A673 (cell line): ENCODE results near the gene MRPL33. TPM values are rescaled to one million over a fixed set of nuclear protein-coding genes. Genes with fewer than 3 reads are reported as not detected.

Source experiments
- BruUV-seq: library from RNA; stranded (reverse); fragments of 400-500 nt; replicated peaks from 2 replicates; lab custom pipeline; 2021; lab: Mats Ljungman, UMichigan
- CTCF ChIA-PET: fragments of 300-600 bp; sonication (Branson Sonifier 250); formaldehyde crosslinking; loops from one replicate; lab custom pipeline; 2022; ENCODE audit warnings: antibody characterized with exemption; lab: Charles Lee
- POLR2A ChIA-PET: fragments of 300-600 bp; sonication (Branson Sonifier 250); formaldehyde crosslinking; loops from one replicate; lab custom pipeline; 2022; ENCODE audit warnings: antibody characterized with exemption; ENCODE audit not compliant: low non-redundant PET; lab: Charles Lee
- DNase-seq: peaks from one replicate; pipeline ENCODE4 v3.0.0-alpha.2; 2015; ENCODE audit warnings: low spot score
- H3K27ac ChIP-seq: fragments of 200-600 bp; sonication (generic); 2 replicates; pipeline ENCODE4 v1.5.1; 2016; ENCODE audit warnings: mixed run types, low read depth, mild to moderate bottlenecking, mixed read lengths, antibody characterized with exemption, low read length; ENCODE audit not compliant: poor library complexity, severe bottlenecking
- H3K27me3 ChIP-seq: fragments of 200-600 bp; sonication (generic); replicated peaks from 2 replicates; pipeline ENCODE4 v1.6.1; 2017; ENCODE audit warnings: mixed run types, low read depth, mild to moderate bottlenecking, mixed read lengths, antibody characterized with exemption, low read length; ENCODE audit not compliant: insufficient read depth, poor library complexity
- H3K36me3 ChIP-seq: fragments of 200-600 bp; sonication (generic); 2 replicates; pipeline ENCODE4 v1.6.1; 2016; ENCODE audit warnings: mixed run types, mild to moderate bottlenecking, mixed read lengths, antibody characterized with exemption, low read length; ENCODE audit not compliant: insufficient read depth, poor library complexity, severe bottlenecking
- H3K4me1 ChIP-seq: fragments of 200-600 bp; sonication (generic); 2 replicates; pipeline ENCODE4 v1.6.1; 2017; ENCODE audit warnings: mixed run types, mild to moderate bottlenecking, mixed read lengths, antibody characterized with exemption, low read length; ENCODE audit not compliant: insufficient read depth, poor library complexity, severe bottlenecking
- H3K4me3 ChIP-seq: fragments of 200-600 bp; sonication (generic); 2 replicates; pipeline ENCODE4 v1.5.1; 2016; ENCODE audit warnings: low read depth, mixed run types, mild to moderate bottlenecking, mixed read lengths, low read length; ENCODE audit not compliant: poor library complexity, severe bottlenecking
- H3K9me3 ChIP-seq: fragments of 200-600 bp; sonication (generic); 2 replicates; pipeline ENCODE4 v1.6.1; 2016; ENCODE audit warnings: mixed run types, low read depth, mild to moderate bottlenecking, mixed read lengths, antibody characterized with exemption, low read length; ENCODE audit not compliant: poor library complexity, severe bottlenecking
- EZH2 ChIP-seq: fragments of 200-600 bp; sonication (generic); IDR thresholded peaks from 2 replicates; pipeline ENCODE4 v1.6.1; 2017; ENCODE audit warnings: borderline replicate concordance, low read depth, mild to moderate bottlenecking, mixed read lengths, antibody characterized with exemption, low read length; ENCODE audit not compliant: poor library complexity, severe bottlenecking
- intact Hi-C: fragments of 100-400 bp; cut with micrococcal nuclease; formaldehyde crosslinking; loops from one replicate; pipeline ENCODE4 v1.10.0; 2022; ENCODE audit not compliant: unreplicated experiment
- total RNA-seq: library from RNA; stranded (reverse); gene quantifications from 2 replicates; pipeline ENCODE4 v1.2.3, GENCODE V29; 2021
- TF ChIP-seq, protein P1 (sequence below): fragments of 300-800, 200-600 bp; sonication (generic); conservative IDR thresholded peaks from 2 replicates; pipeline ENCODE4 v1.5.1; 2017; ENCODE audit warnings: low read depth, mild to moderate bottlenecking, antibody characterized with exemption, low read length, moderate library complexity, mixed read lengths

The MRPL33 gene
- total RNA-seq, 1 experiment from 2014 or later, result 68.1 TPM

GRCh38 chr2:27795093-27795834 lies 23.7 kb downstream of the MRPL33 start:
- no TSS peak for BruUV-seq
- no peak overlapping the region for H3K4me3 ChIP-seq
- no peak for TF ChIP-seq EZH2
- TF ChIP-seq, protein P1, sequence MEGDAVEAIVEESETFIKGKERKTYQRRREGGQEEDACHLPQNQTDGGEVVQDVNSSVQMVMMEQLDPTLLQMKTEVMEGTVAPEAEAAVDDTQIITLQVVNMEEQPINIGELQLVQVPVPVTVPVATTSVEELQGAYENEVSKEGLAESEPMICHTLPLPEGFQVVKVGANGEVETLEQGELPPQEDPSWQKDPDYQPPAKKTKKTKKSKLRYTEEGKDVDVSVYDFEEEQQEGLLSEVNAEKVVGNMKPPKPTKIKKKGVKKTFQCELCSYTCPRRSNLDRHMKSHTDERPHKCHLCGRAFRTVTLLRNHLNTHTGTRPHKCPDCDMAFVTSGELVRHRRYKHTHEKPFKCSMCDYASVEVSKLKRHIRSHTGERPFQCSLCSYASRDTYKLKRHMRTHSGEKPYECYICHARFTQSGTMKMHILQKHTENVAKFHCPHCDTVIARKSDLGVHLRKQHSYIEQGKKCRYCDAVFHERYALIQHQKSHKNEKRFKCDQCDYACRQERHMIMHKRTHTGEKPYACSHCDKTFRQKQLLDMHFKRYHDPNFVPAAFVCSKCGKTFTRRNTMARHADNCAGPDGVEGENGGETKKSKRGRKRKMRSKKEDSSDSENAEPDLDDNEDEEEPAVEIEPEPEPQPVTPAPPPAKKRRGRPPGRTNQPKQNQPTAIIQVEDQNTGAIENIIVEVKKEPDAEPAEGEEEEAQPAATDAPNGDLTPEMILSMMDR, result no peak
- intact Hi-C loops, result no loop called here
- CTCF ChIA-PET, result no interaction called here
- H3K36me3 ChIP-seq, result no peaks in the 10 kb centered on the region
- no peaks in the 10 kb centered on the region for H3K9me3 ChIP-seq
- H3K27me3 ChIP-seq, result no peaks in the 10 kb centered on the region
- peaks cover 4% of the 10 kb centered on the region for H3K4me1 ChIP-seq
- POLR2A ChIA-PET, result no interaction called here
- no peak overlapping the region for H3K27ac ChIP-seq
- DNase-seq, result no peak

- DNase-seq, result no peak
- CTCF ChIA-PET, result no interaction called here
- no peaks in the 10 kb centered on the region for H3K36me3 ChIP-seq
- BruUV-seq, result no TSS peak
- intact Hi-C loops, result no loop called here
- H3K27ac ChIP-seq, result no peak overlapping the region
- POLR2A ChIA-PET, result no interaction called here
- peaks cover 4% of the 10 kb centered on the region for H3K4me1 ChIP-seq
- TF ChIP-seq EZH2, result no peak
- TF ChIP-seq, protein P1, result no peak
- no peak overlapping the region for H3K4me3 ChIP-seq
- no peaks in the 10 kb centered on the region for H3K9me3 ChIP-seq
- H3K27me3 ChIP-seq, result no peaks in the 10 kb centered on the region
Observed at GRCh38 chr2:27795868-27796277, 24.4 kb downstream of the MRPL33 start.

- intact Hi-C loops, result no loop called here
- no TSS peak for BruUV-seq
- POLR2A ChIA-PET, result no interaction called here
- peaks cover 4% of the 10 kb centered on the region for H3K4me1 ChIP-seq
- CTCF ChIA-PET, result no interaction called here
- no peak for DNase-seq
- no peak overlapping the region for H3K4me3 ChIP-seq
- H3K27ac ChIP-seq, result no peak overlapping the region
- no peaks in the 10 kb centered on the region for H3K9me3 ChIP-seq
- H3K27me3 ChIP-seq, result no peaks in the 10 kb centered on the region
- no peak for TF ChIP-seq EZH2
- TF ChIP-seq, protein P1, result no peak
- H3K36me3 ChIP-seq, result no peaks in the 10 kb centered on the region
Observed at GRCh38 chr2:27796791-27797765, 25.6 kb downstream of the MRPL33 start.
